ENCODE measurements around the gene CUBN. TPM values are rescaled to one million over a fixed set of nuclear protein-coding genes. Genes with fewer than 3 reads are reported as not detected.

CUBN gene
- under 0.01 and 0.85 TPM in 2 replicates for total RNA-seq

GRCh38 chr10:17129741-17130140, at the start of gene CUBN:
Gene CUBN, minus strand, starts transcription at chr10:17129811. Its CDS starts 46 bp downstream, at chr10:17129765.

GRCh38 chr10:16817125-16818019, 312.2 kb downstream of the CUBN start, which contains the start of gene RSU1:
Gene RSU1, minus strand, starts transcription at chr10:16817424. Its CDS starts 343 bp downstream, at chr10:16817081.

Other genes starting within 250 kb of the CUBN start
- 0.85 and 1.2 TPM in 2 replicates for gene TRDMT1, start 71.9 kb upstream of the CUBN start, total RNA-seq
- 168 and 947 TPM in 2 replicates for gene VIM, start 98.4 kb upstream of the CUBN start, total RNA-seq

All from tracheal epithelial cell (primary cell).